KOPT-K1 (cell line): ENCODE results near the gene NCEH1.

Experiments
- H3K27ac ChIP-seq: fragments of 200-600 bp; sonication (generic); 2 replicates; pipeline ENCODE4 v1.5.1; 2016; ENCODE audit warnings: antibody characterized with exemption, mild to moderate bottlenecking, low read depth, low read length; ENCODE audit not compliant: poor library complexity, severe bottlenecking
- H3K36me3 ChIP-seq: fragments of 200-600 bp; sonication (generic); 2 replicates; pipeline ENCODE4 v1.5.1; 2017; ENCODE audit warnings: antibody characterized with exemption, mild to moderate bottlenecking, low read length, moderate library complexity; ENCODE audit not compliant: insufficient read depth
- H3K9me3 ChIP-seq: fragments of 200-600 bp; sonication (generic); 2 replicates; pipeline ENCODE4 v1.5.1; 2017; ENCODE audit warnings: antibody characterized with exemption, low read length, mild to moderate bottlenecking; ENCODE audit not compliant: insufficient read depth, poor library complexity, severe bottlenecking

The NCEH1 gene

DNA sequence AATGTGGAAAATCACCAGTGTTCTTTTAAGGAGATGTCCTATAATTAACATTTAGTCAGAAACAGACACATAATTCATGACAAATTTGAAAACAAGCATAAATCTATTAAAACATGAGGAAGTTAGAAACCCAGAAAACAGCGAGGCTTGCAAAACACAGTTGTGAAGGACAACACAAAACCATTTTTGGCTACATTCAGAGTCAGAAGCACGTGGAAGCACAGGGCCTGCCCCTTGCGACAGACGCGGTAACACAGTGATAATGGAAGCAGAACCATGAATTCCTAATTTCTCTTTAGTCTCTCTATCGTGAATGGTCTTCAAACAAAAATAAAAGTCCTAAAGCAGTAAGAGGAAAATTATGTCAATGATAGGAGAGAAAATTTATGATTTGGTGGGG is 12.2 kb downstream of the NCEH1 start:
- no peaks in the 10 kb centered on the region for H3K9me3 ChIP-seq
- H3K36me3 ChIP-seq: no peaks in the 10 kb centered on the region
- H3K27ac ChIP-seq: no peak overlapping the region

DNA sequence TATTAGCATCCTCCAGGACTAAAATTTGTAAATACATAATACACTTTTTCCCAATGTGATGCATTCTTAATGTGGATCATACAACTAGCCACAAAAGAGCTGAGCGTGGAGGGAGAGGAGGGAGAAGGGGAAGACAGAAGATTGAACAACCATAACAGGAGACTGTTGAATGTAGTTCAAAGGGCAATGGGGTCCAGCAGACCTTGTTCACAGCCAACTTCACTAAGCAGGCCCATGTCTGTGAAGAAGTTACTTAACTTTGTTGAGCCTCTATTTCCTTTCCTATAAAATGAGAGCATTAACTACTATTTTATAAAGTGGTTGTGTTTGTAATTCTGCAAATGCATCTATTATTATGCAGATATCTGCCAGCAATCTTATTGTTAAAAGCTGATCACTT is 13.3 kb downstream of the NCEH1 start:
- Histone ChIP-seq H3K36me3 (no peaks in the 10 kb centered on the region), H3K9me3 (no peaks in the 10 kb centered on the region), H3K27ac (no peak overlapping the region)

- no peaks in the 10 kb centered on the region for H3K36me3 ChIP-seq
- H3K9me3 ChIP-seq: no peaks in the 10 kb centered on the region
- no peak overlapping the region for H3K27ac ChIP-seq
Observed at GRCh38 chr3:172696357-172696756, 14.5 kb downstream of the NCEH1 start.

GRCh38 chr3:172694573-172695246 is 16.2 kb downstream of the NCEH1 start:
- H3K9me3 ChIP-seq: no peaks in the 10 kb centered on the region
- H3K36me3 ChIP-seq: no peaks in the 10 kb centered on the region
- H3K27ac ChIP-seq: no peak overlapping the region

- H3K36me3 ChIP-seq: no peaks in the 10 kb centered on the region
- H3K27ac ChIP-seq: no peak overlapping the region
- no peaks in the 10 kb centered on the region for H3K9me3 ChIP-seq
Observed at GRCh38 chr3:172692751-172693338, 18.0 kb downstream of the NCEH1 start.

DNA sequence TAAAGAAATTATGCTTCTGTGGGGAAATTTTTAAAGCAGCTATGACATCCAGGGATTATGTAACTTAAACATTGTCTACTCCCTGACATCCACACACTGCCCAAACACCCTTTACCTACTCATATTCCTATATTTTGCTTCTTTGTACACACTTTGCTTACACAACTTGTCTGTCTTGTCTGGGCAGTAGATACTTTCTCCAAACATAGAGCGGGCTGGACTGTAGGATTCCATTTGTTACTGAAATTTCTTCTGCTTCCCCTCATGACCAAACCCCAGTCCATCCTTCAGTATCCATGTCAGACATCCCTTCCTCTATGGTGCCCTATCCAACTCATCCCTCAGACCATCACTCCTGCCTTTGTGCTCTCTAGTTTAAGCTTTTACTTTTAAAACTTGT is 19.9 kb downstream of the NCEH1 start:
- H3K9me3 ChIP-seq: no peaks in the 10 kb centered on the region
- H3K36me3 ChIP-seq: no peaks in the 10 kb centered on the region
- no peak overlapping the region for H3K27ac ChIP-seq

- no peaks in the 10 kb centered on the region for H3K36me3 ChIP-seq
- no peaks in the 10 kb centered on the region for H3K9me3 ChIP-seq
- no peak overlapping the region for H3K27ac ChIP-seq
Observed at GRCh38 chr3:172688588-172688987, 22.3 kb downstream of the NCEH1 start.

DNA sequence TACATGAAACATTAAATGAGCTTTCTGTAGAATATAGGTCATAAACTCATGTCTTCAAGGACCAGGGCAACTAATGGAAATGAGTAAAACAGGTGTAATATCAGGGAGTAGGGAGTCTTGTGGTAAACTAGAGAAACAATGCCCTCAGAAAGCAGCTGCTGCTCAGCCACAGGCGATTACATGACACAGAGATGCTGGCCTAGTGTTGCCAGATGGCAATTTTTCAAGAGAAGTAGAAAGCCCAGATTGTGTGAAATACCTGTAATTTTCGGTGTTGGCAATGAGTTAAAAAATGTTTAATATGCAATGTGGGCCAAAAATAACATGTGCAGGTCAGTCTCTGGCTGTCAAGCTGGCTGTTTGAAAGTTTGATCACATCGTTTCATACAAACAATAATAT is 23.4 kb downstream of the NCEH1 start:
- Histone ChIP-seq H3K36me3 (no peaks in the 10 kb centered on the region), H3K27ac (no peak overlapping the region), H3K9me3 (no peaks in the 10 kb centered on the region)

DNA sequence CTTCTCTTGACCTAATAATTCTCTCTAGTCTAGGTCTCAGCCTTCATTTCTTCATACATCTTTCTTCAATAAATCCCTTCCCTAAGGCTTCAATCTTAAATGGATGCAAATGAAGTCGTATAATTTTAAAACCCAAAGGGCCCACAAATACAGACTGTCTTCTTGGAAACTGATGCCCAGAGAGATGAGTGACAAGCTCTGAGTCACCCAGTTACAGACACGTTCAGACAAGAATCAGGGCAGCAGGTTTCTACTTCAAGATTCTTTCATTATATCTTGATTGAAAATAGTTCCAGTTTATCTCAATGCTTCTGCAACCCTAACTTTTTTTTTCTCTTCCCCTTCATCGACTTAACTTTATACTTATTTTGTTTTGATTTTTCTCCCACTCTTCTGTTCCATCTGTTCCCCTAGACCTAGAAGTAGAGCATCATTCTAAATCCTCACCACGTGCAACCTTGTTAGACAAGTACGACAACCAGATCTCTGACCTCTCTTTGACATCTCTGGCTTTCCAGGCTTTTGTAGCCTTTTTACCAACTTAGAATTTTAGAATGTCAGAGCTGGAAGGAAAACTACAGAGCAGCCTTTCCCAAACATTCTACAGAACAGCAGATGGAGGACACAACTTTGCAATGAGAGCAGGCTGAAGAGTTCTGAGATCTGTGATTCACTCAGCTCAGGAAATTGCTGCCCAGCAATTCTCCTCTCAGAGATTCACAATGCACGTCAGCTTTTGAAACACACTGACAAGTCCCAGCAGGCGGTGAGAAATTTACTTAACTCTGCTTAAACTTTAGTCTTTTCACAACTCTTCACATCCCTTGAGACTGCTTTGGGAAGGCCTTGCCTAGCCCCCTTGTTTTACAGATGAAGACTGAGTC is 25.3 kb downstream of the NCEH1 start:
- no peak overlapping the region for H3K27ac ChIP-seq
- no peaks in the 10 kb centered on the region for H3K36me3 ChIP-seq
- no peaks in the 10 kb centered on the region for H3K9me3 ChIP-seq

DNA sequence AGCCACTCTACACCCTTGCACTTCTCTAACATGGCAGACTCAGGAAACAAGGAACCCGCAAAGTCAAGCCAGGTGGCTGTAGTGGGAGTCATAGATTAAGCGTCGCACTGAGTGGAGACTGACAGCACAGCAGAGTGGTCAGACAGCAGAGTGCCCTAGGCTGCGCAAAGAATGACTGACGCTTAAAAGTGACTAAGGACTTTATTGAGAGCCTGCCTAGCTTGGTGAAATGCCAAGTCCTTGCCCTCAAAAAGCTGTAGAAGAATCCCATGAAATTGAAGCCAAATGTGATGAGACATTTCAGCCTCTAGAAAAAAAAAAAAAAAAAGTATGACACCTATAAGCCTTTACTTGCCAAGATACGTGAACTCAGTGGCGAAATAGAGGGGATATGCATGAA is 30.2 kb downstream of the NCEH1 start:
- Histone ChIP-seq H3K36me3 (no peaks in the 10 kb centered on the region), H3K27ac (no peak overlapping the region), H3K9me3 (no peaks in the 10 kb centered on the region)

DNA sequence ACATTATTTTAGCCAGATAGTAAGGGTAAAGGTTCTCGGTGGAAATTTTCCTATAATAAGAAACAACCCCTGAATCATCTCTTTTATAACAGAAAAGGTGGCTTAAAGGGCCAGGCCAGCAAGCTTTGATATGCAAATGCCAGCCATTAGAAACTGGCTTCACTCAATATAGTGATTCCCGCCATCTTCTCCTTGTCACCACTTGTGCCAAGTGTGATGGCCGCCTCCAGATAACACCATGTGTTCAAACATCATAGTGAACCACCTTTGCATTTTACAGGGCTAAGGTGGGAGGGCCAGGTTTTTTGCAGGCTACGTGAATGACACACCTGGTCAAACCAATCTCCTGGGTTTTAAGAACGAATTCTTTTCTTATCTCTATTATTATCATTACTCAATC is 31.3 kb downstream of the NCEH1 start:
- H3K9me3 ChIP-seq: no peaks in the 10 kb centered on the region
- H3K36me3 ChIP-seq: no peaks in the 10 kb centered on the region
- no peak overlapping the region for H3K27ac ChIP-seq

DNA sequence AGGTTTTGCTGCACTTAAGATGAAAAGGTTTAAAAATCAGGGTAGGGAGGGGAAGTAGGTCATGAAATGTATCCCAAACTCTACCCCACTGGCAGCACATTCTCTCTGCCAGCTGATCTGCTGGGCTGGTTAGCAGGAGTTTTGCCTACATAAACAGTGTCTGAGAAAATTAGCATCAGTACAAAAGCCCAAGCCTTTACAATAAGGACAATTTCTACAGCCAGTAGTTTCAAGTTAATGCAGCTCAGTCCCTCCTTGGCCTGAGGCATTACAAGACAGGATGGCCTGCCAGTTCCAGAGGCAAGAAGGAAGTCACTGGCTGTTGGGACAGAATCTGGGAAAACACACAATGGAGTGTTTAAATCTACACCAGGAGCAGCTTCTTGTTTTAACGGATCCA is 32.8 kb downstream of the NCEH1 start:
- H3K36me3 ChIP-seq: no peaks in the 10 kb centered on the region
- no peaks in the 10 kb centered on the region for H3K9me3 ChIP-seq
- H3K27ac ChIP-seq: no peak overlapping the region

DNA sequence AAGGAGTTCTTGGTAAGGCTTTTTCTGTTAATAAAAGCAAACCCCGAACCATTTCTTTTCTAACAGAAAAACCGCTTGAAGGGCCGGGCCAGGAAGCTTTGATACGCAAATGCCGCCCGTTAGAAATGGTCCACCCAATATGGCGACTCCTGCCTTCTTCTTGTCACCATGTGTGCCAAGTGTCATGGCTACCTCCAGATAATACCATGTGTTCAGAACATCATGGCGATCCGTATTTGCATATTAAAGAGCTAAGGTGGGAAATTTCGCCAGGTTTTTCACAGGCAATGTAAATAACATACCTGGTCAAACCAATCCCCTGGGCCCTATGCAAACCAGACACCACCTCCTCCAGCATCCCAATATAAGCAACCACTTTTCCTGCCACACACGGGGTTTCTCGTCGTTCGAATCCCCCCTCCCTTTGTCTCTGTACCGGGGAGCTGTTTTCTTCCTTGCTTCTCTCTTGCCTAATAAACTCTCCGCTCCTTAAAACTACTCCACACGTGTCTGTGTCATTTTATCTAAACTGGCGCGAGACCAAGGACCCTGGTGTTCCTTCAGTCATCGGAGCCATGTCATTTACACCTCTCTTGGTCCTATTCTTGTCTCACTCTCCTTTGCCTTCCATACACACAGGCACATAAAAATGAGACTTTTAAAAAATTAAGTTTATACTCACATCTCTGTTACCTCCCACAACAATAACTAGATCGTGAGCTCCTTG is 34.5 kb downstream of the NCEH1 start:
- H3K27ac ChIP-seq: peak overlapping the region; percentile 13
- H3K9me3 ChIP-seq: no peaks in the 10 kb centered on the region
- H3K36me3 ChIP-seq: no peaks in the 10 kb centered on the region

- Histone ChIP-seq H3K36me3 (no peaks in the 10 kb centered on the region), H3K27ac (no peak overlapping the region), H3K9me3 (no peaks in the 10 kb centered on the region)
Observed at GRCh38 chr3:172675441-172676193, 35.2 kb downstream of the NCEH1 start.
